OCI-LY1 (cell line): ENCODE results near the gene TSPAN5.

Experiments used
- EZH2 ChIP-seq: fragments of 200-600 bp; sonication (generic), shearing (Covaris generic); IDR thresholded peaks from 2 replicates; pipeline ENCODE4 v1.8.0; 2017; ENCODE audit warnings: borderline replicate concordance, mixed run types, mild to moderate bottlenecking, antibody characterized with exemption, low read length, moderate library complexity, mixed read lengths
- TF ChIP-seq, protein P1 (sequence below): fragments of 200-600 bp; sonication (generic), shearing (Covaris generic); IDR thresholded peaks from 2 replicates; pipeline ENCODE4 v1.5.1; 2017; ENCODE audit warnings: mild to moderate bottlenecking, antibody characterized with exemption, low read length, moderate library complexity, mixed read lengths

DNA sequence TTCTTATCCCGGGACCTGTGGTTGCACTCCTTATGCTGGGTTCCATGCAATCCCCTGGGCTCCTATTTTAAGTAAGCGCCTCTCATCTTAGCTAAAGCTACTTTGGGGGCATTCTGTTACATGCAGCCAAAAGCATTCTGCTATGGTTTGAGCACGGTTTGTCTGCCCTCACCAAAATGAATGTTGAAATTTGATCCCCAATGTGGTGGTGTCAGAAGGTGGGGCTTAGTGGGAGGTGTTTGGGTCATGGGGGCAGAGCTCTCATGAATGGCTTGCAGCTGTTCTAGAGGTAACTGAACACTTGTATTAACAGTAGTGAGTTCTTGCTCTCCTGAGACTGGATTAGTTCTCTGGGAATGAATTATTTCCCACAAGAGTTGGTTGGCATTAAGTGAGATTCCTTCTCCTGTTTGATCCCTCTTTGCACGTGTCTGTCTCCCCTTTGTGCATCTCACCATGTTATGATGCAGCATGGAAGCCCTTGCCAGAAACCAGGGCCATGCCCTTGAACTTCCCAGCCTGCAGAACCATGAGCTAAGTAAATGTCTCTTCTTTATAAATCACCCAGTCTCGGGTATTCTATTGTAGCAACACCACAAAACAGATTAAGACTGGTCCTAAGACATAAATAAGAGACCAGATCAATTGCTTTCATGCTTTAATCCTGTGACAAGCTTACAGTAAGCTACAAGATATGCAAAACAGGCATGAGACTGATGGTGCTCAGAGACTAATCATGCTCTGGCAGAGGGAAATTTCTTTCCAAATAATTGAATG is 141.8 kb downstream of the TSPAN5 start:
- TF ChIP-seq, protein P1, sequence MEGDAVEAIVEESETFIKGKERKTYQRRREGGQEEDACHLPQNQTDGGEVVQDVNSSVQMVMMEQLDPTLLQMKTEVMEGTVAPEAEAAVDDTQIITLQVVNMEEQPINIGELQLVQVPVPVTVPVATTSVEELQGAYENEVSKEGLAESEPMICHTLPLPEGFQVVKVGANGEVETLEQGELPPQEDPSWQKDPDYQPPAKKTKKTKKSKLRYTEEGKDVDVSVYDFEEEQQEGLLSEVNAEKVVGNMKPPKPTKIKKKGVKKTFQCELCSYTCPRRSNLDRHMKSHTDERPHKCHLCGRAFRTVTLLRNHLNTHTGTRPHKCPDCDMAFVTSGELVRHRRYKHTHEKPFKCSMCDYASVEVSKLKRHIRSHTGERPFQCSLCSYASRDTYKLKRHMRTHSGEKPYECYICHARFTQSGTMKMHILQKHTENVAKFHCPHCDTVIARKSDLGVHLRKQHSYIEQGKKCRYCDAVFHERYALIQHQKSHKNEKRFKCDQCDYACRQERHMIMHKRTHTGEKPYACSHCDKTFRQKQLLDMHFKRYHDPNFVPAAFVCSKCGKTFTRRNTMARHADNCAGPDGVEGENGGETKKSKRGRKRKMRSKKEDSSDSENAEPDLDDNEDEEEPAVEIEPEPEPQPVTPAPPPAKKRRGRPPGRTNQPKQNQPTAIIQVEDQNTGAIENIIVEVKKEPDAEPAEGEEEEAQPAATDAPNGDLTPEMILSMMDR: no peak
- no peak for TF ChIP-seq EZH2
